ENCODE data around the gene C10orf67.
A peak's percentile ranks its signal among the peaks of the same experiment; 100 is the strongest.
"Not testable (repeated sequence)": the region's sequence is repeated elsewhere in the genome, so short reads cannot be mapped to it uniquely, and the experiment has no call there.

Gene C10orf67

GRCh38 chr10:23280419-23281043 lies 64.1 kb downstream of the C10orf67 start:
- peak; percentile 41 for DNase-seq (ENCODE audit: low read depth, low spot score)

- DNase-seq (ENCODE audit: low read depth, low spot score): no peak
Measured at GRCh38 chr10:23275355-23275754, 69.2 kb downstream of the C10orf67 start.

GRCh38 chr10:23274179-23274578 lies 70.4 kb downstream of the C10orf67 start:
- DNase-seq (ENCODE audit: low read depth, low spot score): peak; percentile 15

- no peak for DNase-seq (ENCODE audit: low read depth, low spot score)
Measured at GRCh38 chr10:23270531-23270930, 74.1 kb downstream of the C10orf67 start.

GRCh38 chr10:23263441-23264164 lies 81.0 kb downstream of the C10orf67 start:
- DNase-seq (ENCODE audit: low read depth, low spot score): no peak

GRCh38 chr10:23262928-23263327 lies 81.7 kb downstream of the C10orf67 start:
- no peak for DNase-seq (ENCODE audit: low read depth, low spot score)

GRCh38 chr10:23258516-23258915 lies 86.1 kb downstream of the C10orf67 start:
- no peak for DNase-seq (ENCODE audit: low read depth, low spot score)

- DNase-seq (ENCODE audit: low read depth, low spot score): no peak
Measured at GRCh38 chr10:23253780-23254179, 90.8 kb downstream of the C10orf67 start.

- DNase-seq (ENCODE audit: low read depth, low spot score): not testable (repeated sequence)
Measured at GRCh38 chr10:23252859-23253258, 91.7 kb downstream of the C10orf67 start.

GRCh38 chr10:23241779-23242178 lies 102.8 kb downstream of the C10orf67 start:
- DNase-seq (ENCODE audit: low read depth, low spot score): not testable (repeated sequence)

- DNase-seq (ENCODE audit: low read depth, low spot score): no peak
Measured at GRCh38 chr10:23238015-23238414, 106.6 kb downstream of the C10orf67 start.

- DNase-seq (ENCODE audit: low read depth, low spot score): no peak
Measured at GRCh38 chr10:23230582-23230981, 114.0 kb downstream of the C10orf67 start.

- DNase-seq (ENCODE audit: low read depth, low spot score): no peak
Measured at GRCh38 chr10:23217471-23217870, 127.1 kb downstream of the C10orf67 start.

GRCh38 chr10:23205972-23206642 lies 138.5 kb downstream of the C10orf67 start:
- DNase-seq (ENCODE audit: low read depth, low spot score): no peak

- DNase-seq (ENCODE audit: low read depth, low spot score): peak; percentile 28
Measured at GRCh38 chr10:23204773-23205172, 139.8 kb downstream of the C10orf67 start.

- no peak for DNase-seq (ENCODE audit: low read depth, low spot score)
Measured at GRCh38 chr10:23203369-23204325, 140.9 kb downstream of the C10orf67 start.

- DNase-seq (ENCODE audit: low read depth, low spot score): no peak
Measured at GRCh38 chr10:23202779-23203178, 141.8 kb downstream of the C10orf67 start.

- no peak for DNase-seq (ENCODE audit: low read depth, low spot score)
Measured at GRCh38 chr10:23201837-23202236, 142.8 kb downstream of the C10orf67 start.

GRCh38 chr10:23200997-23201652 lies 143.5 kb downstream of the C10orf67 start:
- DNase-seq (ENCODE audit: low read depth, low spot score): no peak

GRCh38 chr10:23200586-23200985 lies 144.0 kb downstream of the C10orf67 start:
- no peak for DNase-seq (ENCODE audit: low read depth, low spot score)
